B cell (primary cell): Measurements from ENCODE around the gene ARL4A.

Experiments
- CTCF ChIP-seq: fragments of 200-600 bp; IDR thresholded peaks from one replicate; pipeline ENCODE4 v1.8.0; 2022; ENCODE audit warnings: antibody characterized with exemption, mild to moderate bottlenecking
- EZH2 ChIP-seq: IDR thresholded peaks from 2 replicates; pipeline ENCODE4 v1.6.1; 2012; ENCODE audit warnings: borderline replicate concordance, low read depth, mild to moderate bottlenecking, moderate library complexity, low read length; ENCODE audit not compliant: insufficient read depth, poor library complexity, severe bottlenecking

- TF ChIP-seq EZH2 (no peak), CTCF (no peak)
These were observed 44.9 kb upstream of the ARL4A start for GRCh38 chr7:12642508-12642907.
